Measurements from ENCODE around the gene FGF8.
"Not testable (repeated sequence)": the region's sequence is repeated elsewhere in the genome, so short reads cannot be mapped to it uniquely, and the experiment has no call there.

FGF8 gene

GRCh38 chr10:101789231-101789630 lies 13.3 kb upstream of the FGF8 start:
- peaks cover 24% of the 10 kb centered on the region for H3K4me1 Mint-ChIP-seq
- H3K27ac Mint-ChIP-seq, ATAC-seq, DNase-seq, H3K4me3 Mint-ChIP-seq, H3K9me3 Mint-ChIP-seq, H3K27me3 Mint-ChIP-seq: not testable (repeated sequence)

- no peaks in the 10 kb centered on the region for H3K27me3 Mint-ChIP-seq
- H3K9me3 Mint-ChIP-seq = no peaks in the 10 kb centered on the region
- DNase-seq = no peak
- H3K4me3 Mint-ChIP-seq = no peak overlapping the region
- ATAC-seq = no peak
- H3K4me1 Mint-ChIP-seq = peaks cover 59% of the 10 kb centered on the region
- H3K27ac Mint-ChIP-seq = no peak overlapping the region
Observed at GRCh38 chr10:101785801-101786200, 9.9 kb upstream of the FGF8 start.

GRCh38 chr10:101784558-101784957 lies 8.6 kb upstream of the FGF8 start:
- DNase-seq = no peak
- H3K27me3 Mint-ChIP-seq = peaks cover under 1% of the 10 kb centered on the region
- H3K4me1 Mint-ChIP-seq = peaks cover 71% of the 10 kb centered on the region
- no peak for ATAC-seq
- peak overlapping the region; percentile 99 to 100 for H3K4me3 Mint-ChIP-seq
- no peaks in the 10 kb centered on the region for H3K9me3 Mint-ChIP-seq
- peak overlapping the region in 1 of 2 donors; percentile 16 for H3K27ac Mint-ChIP-seq

- Mint-ChIP-seq H3K27ac (peak overlapping the region; percentile 61 to 67), H3K4me1 (peaks cover 79% of the 10 kb centered on the region), H3K27me3 (peaks cover 9% of the 10 kb centered on the region), H3K9me3 (no peaks in the 10 kb centered on the region), H3K4me3 (peak overlapping the region; percentile 99 to 100)
- DNase-seq (no peak), ATAC-seq (no peak)
Observed at GRCh38 chr10:101783736-101784118, 7.8 kb upstream of the FGF8 start.

GRCh38 chr10:101782811-101783735 lies 7.2 kb upstream of the FGF8 start, which contains the start of gene NPM3:
Gene NPM3 (minus strand): TSS chr10:101783446. CDS start chr10:101783390, 56 bp downstream.
- DNase-seq (peak; percentile 78 to 86), ATAC-seq (peak; percentile 83)
- Mint-ChIP-seq H3K4me1 (peaks cover 82% of the 10 kb centered on the region), H3K9me3 (no peaks in the 10 kb centered on the region), H3K27ac (peak within 1 kb of the TSS; percentile 99 to 100), H3K27me3 (peaks cover 15% of the 10 kb centered on the region), H3K4me3 (peak within 1 kb of the TSS; percentile 99 to 100)

- DNase-seq (no peak), ATAC-seq (no peak)
- Mint-ChIP-seq H3K4me3 (peak overlapping the region; percentile 99 to 100), H3K9me3 (no peaks in the 10 kb centered on the region), H3K4me1 (peaks cover 77% of the 10 kb centered on the region), H3K27ac (peak overlapping the region; percentile 57 to 100), H3K27me3 (peaks cover 24% of the 10 kb centered on the region)
Observed at GRCh38 chr10:101781984-101782810, 6.3 kb upstream of the FGF8 start.

- ATAC-seq = no peak
- Mint-ChIP-seq H3K9me3 (no peaks in the 10 kb centered on the region), H3K4me3 (peak overlapping the region; percentile 99 to 100), H3K27me3 (peaks cover 30% of the 10 kb centered on the region), H3K4me1 (peaks cover 81% of the 10 kb centered on the region), H3K27ac (peak overlapping the region in 1 of 2 donors; percentile 14)
- no peak for DNase-seq
Observed at GRCh38 chr10:101781655-101781983, 5.7 kb upstream of the FGF8 start.

GRCh38 chr10:101780818-101781654 lies 5.1 kb upstream of the FGF8 start:
- Mint-ChIP-seq H3K27ac (no peak overlapping the region), H3K4me1 (peaks cover 82% of the 10 kb centered on the region), H3K27me3 (peaks cover 34% of the 10 kb centered on the region), H3K4me3 (peak overlapping the region; percentile 56 to 100), H3K9me3 (no peaks in the 10 kb centered on the region)
- DNase-seq = peak; percentile 77 to 78
- peak; percentile 62 for ATAC-seq

- H3K9me3 Mint-ChIP-seq = no peaks in the 10 kb centered on the region
- peak overlapping the region; percentile 73 to 81 for H3K4me3 Mint-ChIP-seq
- peaks cover 38% of the 10 kb centered on the region for H3K27me3 Mint-ChIP-seq
- H3K4me1 Mint-ChIP-seq = peaks cover 77% of the 10 kb centered on the region
- no peak for ATAC-seq
- H3K27ac Mint-ChIP-seq = no peak overlapping the region
- DNase-seq = peak in 1 of 2 donors; percentile 25
Observed at GRCh38 chr10:101780187-101780817, 4.4 kb upstream of the FGF8 start.

- peak; percentile 69 for ATAC-seq
- Mint-ChIP-seq H3K27me3 (peaks cover 44% of the 10 kb centered on the region), H3K27ac (no peak overlapping the region), H3K9me3 (no peaks in the 10 kb centered on the region), H3K4me1 (peaks cover 77% of the 10 kb centered on the region), H3K4me3 (peak overlapping the region; percentile 73 to 81)
- peak; percentile 87 to 88 for DNase-seq
Observed at GRCh38 chr10:101779544-101780186, 3.8 kb upstream of the FGF8 start.

- H3K4me1 Mint-ChIP-seq = peaks cover 77% of the 10 kb centered on the region
- H3K27me3 Mint-ChIP-seq = peaks cover 51% of the 10 kb centered on the region
- no peaks in the 10 kb centered on the region for H3K9me3 Mint-ChIP-seq
- no peak for ATAC-seq
- peak overlapping the region; percentile 73 to 81 for H3K4me3 Mint-ChIP-seq
- H3K27ac Mint-ChIP-seq = peak overlapping the region in 1 of 2 donors; percentile 3
- DNase-seq = peak; percentile 33 to 39
Observed at GRCh38 chr10:101778781-101779543, 3.0 kb upstream of the FGF8 start.

- peak overlapping the region in 1 of 2 donors; percentile 73 for H3K4me3 Mint-ChIP-seq
- peaks cover 58% of the 10 kb centered on the region for H3K27me3 Mint-ChIP-seq
- ATAC-seq (no peak), DNase-seq (no peak)
- peaks cover 75% of the 10 kb centered on the region for H3K4me1 Mint-ChIP-seq
- H3K9me3 Mint-ChIP-seq = no peaks in the 10 kb centered on the region
- no peak overlapping the region for H3K27ac Mint-ChIP-seq
Observed at GRCh38 chr10:101778151-101778780, 2.4 kb upstream of the FGF8 start.

GRCh38 chr10:101777619-101778145 lies 1.8 kb upstream of the FGF8 start:
- no peak for ATAC-seq
- H3K27me3 Mint-ChIP-seq = peaks cover 64% of the 10 kb centered on the region

More at GRCh38 chr10:101777619-101778145, 1.8 kb upstream of the FGF8 start:
- H3K27ac Mint-ChIP-seq = no peak overlapping the region
- no peak overlapping the region for H3K4me3 Mint-ChIP-seq
- peaks cover 69% of the 10 kb centered on the region for H3K4me1 Mint-ChIP-seq
- no peaks in the 10 kb centered on the region for H3K9me3 Mint-ChIP-seq
- DNase-seq = no peak

All from stimulated activated naive CD8-positive, alpha-beta T cell treated with anti-CD3 and anti-CD28 coated beads, Interleukin-15, amount 100 ng/mL, for 72 hours (primary cell).